Peyer's patch (tissue), 4 donors: Measurements from ENCODE around the gene RAB3GAP1.

Experiments
- POLR2A ChIP-seq, 2 donors: fragments of 450-650 bp; IDR thresholded peaks; one replicate each; pipeline ENCODE4 v1.5.1; 2017; ENCODE audit warnings: antibody characterized with exemption in 2 of 2, mild to moderate bottlenecking in 2 of 2, moderate library complexity in 2 of 2
- TF ChIP-seq, protein P1 (sequence below), 6 experiments: fragments of 450-650 bp in 4 of 6; fragments of 200-600 bp in 2 of 6; sonication (generic) in 1 of 6; IDR thresholded peaks; one replicate each; pipeline ENCODE4 v1.5.1; 2017 to 2019; ENCODE audit warnings: antibody characterized with exemption in 6 of 6, mild to moderate bottlenecking in 3 of 6, moderate library complexity in 1 of 6

- TF ChIP-seq, protein P1, sequence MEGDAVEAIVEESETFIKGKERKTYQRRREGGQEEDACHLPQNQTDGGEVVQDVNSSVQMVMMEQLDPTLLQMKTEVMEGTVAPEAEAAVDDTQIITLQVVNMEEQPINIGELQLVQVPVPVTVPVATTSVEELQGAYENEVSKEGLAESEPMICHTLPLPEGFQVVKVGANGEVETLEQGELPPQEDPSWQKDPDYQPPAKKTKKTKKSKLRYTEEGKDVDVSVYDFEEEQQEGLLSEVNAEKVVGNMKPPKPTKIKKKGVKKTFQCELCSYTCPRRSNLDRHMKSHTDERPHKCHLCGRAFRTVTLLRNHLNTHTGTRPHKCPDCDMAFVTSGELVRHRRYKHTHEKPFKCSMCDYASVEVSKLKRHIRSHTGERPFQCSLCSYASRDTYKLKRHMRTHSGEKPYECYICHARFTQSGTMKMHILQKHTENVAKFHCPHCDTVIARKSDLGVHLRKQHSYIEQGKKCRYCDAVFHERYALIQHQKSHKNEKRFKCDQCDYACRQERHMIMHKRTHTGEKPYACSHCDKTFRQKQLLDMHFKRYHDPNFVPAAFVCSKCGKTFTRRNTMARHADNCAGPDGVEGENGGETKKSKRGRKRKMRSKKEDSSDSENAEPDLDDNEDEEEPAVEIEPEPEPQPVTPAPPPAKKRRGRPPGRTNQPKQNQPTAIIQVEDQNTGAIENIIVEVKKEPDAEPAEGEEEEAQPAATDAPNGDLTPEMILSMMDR (IDR thresholded peaks at IDR 0.05) = no peak
- TF ChIP-seq POLR2A (IDR thresholded peaks at IDR 0.05) = no peak
Observed at GRCh38 chr2:135023886-135024485, 28.1 kb upstream of the RAB3GAP1 start.
